NOMO-1 (cell line): Measurements from ENCODE around the gene TM7SF2.

Source experiments
- DNase-seq, 2 experiments: peaks; one replicate each; lab custom pipeline; 2025; ENCODE audit not compliant: unreplicated experiment in 2 of 2; lab: John Stamatoyannopoulos, UW

Gene TM7SF2

DNA sequence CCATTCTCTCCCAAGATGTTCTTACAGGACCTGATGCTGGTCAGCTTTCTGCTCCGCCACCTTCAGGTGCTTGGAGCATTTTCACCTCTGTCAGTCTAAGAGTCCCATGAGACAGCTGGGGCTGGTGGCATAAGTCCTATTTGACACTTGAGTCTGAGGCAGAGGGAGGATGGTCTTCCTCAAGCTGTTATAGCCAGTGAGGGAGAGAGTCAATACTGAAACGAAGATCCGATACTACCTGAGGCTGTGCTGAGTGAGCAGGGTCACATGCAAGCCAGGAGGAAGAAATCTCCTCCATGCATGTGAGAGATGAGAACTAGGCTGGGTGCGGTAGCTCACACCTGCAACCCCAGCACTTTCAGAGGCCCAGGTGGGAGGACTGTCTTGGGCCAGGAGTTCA is 22.1 kb upstream of the TM7SF2 start:
- DNase-seq, result no peak

DNA sequence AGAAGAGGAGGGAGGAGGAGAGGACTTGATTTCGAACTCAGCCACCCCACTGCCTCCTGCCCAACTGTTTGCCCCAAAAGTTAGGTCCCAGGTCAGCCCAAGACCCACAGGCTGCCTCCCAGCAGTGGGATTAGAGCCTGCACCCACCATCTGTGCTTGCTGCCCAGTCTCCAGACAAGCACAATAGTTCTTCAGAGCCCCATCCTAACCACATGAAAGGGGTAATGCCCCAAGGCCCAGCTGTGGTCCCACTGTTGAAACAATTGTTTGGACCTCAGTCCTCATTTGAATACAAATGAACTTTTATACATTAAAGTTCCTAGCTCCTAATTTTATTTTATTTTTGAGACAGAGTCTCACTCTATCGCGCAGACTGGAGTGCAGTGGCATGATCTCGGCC is 21.0 kb upstream of the TM7SF2 start:
- DNase-seq, result no peak

DNA sequence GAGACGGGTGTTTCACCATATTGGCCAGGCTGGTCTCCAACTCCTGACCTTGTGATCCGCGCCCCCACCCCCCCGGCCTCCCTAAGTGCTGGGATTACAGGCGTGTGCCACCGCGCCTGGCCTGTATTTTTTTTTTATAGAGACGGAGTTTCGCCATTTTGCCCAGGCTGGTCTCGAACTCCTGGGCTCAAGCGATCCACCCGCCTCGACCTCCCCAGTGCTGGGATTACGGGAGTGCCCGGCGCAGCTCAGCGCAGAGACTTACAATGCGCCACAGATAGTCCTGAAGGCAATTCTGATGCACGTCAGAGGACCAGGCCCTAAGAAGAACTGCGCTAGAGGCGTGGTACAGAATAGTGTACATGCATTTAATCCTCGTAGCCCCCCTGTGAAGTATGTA is 16.2 kb upstream of the TM7SF2 start:
- no peak for DNase-seq

DNA sequence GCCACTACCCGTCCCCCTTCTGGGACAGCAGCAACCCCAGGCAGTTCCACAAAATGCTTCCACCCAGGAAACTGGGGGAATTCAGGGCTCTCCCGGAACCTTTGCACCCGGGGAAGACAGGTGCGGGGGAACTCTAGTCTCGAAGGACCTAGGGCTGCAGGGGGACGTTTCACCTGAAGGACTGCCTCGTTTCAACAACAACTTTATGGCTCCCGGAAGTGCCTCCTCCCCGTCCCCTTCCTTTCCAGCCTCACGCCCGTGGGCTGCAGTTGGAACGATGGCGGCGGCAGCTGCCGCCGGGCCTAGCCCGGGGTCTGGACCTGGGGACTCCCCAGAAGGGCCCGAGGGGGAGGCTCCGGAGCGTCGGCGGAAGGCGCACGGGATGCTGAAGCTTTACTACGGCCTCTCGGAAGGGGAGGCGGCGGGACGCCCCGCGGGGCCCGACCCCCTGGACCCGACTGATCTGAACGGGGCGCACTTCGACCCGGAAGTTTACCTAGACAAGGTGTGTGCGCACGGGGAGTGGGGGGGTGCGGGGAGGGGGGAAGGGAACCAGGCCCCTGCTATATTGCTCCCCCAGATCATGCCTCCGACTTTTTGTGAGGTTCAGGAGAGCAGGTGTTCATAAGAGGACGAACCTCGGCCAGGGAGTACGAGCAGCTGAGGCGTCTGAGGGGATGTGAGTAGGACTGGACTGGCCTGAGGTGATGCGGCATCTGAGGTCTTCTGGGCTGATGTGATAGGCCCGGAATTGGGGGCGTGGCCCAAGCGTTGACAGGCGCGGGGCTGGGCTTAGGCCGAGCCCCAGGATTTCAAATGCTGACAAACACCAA is 15.5 kb upstream of the TM7SF2 start, which contains the start of gene VPS51:
TSS of gene VPS51 (plus strand) at position 241 of the 833 bp plus-strand sequence. CDS start at position 278, 37 bp downstream.
- DNase-seq, result peak; percentile 88 to 89

DNA sequence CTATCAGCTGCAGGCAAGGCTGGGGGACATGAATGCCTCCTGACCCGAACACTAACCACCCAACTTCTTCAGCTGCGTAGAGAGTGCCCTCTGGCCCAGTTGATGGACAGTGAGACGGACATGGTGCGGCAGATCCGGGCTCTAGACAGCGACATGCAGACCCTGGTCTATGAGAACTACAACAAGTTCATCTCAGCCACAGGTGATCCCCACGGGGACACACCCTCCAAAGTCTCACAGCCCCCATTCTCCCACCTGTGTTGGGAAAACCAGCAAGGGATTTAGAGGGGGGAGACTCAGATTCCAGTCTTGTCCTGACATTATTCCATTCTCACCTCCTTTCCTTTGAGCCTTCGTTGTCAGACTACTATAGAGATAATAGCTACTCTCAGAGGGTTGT is 14.7 kb upstream of the TM7SF2 start:
- DNase-seq, result no peak

DNA sequence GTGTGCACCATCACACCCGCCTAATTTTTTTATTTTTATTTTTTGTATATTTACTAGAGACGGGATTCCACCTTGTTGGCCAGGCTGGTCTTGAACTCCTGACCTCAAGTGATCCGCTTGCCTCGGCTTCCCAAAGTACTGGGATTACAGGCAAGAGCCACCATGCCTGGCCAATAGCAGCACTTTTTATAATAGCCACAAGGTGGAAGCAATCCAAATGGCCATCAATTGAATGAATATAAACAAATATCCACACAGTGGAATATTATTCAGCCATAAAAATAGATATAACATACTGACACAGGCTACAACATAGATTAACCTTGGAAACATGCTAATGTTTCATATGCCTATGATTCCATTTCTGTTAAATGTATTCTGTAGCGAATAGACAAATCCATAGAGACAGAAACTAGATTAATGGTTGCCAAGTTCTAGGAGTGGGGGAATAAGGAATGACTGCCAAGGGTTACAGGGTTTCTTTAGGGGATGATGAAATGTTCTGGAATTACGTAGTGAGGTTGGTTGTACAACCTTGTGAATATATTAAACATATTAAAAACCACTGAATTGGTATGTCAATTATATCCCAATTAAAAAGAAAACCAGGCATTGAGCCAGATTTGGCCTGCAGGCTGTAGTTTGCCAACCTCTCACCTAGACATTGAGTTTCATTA is 10.9 kb upstream of the TM7SF2 start:
- DNase-seq, result no peak

DNA sequence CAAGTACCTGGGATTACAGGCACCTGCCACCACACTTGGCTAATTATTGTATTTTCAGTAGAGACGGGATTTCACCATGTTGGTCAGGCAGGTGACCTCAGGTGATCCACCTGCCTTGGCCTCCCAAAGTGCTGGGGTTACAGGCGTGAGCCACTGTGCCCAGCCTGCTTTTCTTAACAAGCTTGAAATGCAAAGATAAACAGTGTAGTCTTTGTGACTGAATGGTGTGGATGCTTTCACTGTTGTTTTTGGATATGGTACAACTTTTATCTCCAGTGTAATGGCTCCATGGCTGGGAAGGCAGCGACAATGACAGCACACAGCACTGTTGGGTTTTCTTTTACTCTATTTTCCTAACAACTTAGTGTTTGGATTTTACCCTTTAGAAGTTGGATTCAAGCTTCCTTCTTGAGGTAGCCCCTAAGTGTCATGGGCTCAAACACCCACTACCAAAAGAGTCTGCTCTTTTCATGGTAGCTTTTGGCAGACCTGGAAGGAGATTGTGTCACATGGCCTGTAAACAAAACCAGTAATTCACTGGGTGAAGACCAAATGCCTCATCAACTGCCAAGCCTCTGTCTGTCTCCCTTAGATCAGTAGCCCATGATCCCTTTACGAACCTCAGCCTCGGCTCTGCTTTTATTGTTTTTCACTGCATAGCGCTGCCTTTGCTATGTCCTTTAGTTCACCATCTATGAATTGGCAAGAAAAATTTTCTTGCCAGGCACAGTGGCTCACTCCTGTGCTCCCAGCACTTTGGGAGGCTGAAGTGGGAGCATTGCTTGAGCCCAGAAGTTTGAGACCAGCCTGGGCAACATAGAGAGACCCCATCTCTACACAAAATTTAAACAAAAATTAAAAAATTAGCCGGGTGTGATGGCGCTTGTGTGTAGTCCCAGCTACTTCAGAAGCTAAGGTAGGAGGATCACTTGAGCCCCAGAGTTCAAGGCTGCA is 9.3 kb upstream of the TM7SF2 start:
- DNase-seq, result no peak

DNA sequence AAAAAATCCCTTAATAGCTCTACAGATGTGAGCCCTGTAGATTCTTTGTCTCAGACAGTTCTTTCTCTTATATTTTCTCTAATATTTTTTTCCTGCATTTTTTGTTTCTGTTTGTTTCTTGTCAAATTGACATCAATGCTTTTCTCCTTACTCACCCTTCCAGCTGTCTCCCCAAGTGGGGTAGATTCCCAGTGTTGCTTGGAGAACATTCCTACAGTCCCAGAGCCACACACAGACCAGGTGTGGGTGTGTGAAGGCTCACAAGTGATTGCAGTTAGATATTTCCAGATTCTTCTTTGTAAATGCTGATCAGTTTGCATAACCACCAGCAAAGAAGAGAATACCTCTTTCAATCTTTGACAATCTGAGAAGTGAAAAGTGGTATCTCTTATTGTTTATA is 8.2 kb upstream of the TM7SF2 start:
- no peak for DNase-seq

DNA sequence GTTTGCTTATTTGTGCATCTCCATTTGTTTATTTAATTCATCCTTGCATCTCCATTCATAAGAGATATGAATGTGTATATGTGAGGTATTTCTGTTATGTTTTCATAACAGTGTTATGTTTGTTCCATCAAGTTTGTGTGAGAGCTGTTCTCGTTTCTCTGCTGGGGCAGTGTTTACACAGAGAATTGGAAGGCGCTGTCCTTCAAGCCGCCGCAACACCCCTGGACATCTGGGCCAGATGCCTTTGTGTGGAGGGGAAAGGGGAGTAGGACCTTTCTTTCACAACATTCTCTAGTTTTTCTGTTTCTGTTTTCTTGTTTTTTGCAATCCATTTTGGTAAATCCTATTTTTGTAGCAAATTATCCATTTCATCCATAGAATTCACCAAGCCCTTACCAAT is 7.0 kb upstream of the TM7SF2 start:
- no peak for DNase-seq

DNA sequence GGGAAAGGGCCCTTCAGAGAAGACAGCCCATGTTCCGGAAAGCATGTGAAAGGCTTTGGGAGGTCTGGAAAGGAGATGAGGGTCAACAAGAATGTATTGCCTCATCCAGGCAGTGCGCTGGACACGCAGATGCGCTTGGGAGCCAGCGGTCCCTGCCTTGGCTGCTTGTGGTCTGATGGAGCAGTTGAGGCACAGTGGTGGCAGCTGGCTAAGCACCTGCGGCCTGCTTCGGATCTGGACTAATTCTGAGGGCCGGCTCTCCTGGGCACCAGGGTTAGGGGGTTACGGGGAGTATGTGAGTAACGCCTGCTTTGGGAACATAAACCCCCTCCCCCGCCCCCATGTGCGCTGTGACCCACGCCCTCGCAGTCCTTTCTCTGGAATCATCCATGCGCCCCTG is 4.6 kb upstream of the TM7SF2 start:
- DNase-seq, result no peak

DNA sequence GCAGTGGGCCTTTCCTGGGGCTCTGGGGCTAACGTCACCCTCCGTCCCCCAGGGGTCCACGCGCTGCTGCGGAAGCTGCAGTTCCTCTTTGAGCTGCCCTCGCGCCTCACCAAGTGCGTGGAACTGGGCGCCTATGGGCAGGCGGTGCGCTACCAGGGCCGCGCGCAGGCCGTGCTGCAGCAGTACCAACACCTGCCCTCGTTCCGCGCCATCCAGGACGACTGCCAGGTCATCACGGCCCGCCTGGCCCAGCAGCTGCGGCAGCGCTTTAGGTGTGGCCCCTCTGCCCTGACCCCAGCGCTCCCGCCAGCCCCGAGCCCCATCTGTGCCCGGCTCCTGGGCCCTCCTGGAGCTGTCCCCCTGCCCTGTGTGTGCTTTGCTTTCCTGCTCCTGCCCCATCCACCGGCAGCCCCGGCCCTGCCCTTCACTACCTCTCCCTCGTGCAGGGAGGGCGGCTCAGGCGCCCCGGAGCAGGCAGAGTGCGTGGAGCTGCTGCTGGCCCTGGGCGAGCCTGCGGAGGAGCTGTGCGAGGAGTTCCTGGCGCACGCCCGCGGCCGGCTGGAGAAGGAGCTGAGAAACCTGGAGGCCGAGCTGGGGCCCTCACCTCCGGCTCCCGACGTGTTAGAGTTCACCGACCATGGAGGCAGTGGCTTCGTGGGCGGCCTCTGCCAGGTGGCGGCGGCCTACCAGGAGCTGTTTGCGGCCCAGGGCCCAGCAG is 3.8 kb upstream of the TM7SF2 start:
- DNase-seq, result no peak

DNA sequence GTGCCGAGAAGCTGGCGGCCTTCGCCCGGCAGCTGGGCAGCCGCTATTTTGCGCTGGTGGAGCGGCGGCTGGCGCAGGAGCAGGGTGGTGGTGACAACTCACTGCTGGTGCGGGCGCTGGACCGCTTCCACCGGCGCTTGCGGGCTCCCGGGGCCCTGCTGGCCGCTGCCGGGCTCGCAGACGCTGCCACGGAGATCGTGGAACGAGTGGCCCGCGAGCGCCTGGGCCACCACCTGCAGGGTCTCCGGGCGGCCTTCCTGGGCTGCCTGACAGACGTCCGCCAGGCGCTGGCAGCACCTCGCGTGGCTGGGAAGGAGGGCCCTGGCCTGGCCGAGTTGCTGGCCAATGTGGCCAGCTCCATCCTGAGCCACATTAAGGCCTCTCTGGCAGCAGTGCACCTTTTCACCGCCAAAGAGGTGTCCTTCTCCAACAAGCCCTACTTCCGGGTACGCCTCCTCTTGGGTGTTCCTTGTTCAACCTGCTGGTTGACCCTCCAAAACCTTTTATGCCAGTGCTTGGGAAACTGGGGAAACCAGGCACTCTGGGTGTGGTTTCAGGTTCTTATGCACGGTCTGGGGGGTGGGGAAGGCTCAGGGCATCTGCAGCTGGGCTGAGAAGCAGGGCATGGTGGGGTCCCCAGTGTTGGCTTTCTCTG is 3.1 kb upstream of the TM7SF2 start:
- DNase-seq, result no peak

DNA sequence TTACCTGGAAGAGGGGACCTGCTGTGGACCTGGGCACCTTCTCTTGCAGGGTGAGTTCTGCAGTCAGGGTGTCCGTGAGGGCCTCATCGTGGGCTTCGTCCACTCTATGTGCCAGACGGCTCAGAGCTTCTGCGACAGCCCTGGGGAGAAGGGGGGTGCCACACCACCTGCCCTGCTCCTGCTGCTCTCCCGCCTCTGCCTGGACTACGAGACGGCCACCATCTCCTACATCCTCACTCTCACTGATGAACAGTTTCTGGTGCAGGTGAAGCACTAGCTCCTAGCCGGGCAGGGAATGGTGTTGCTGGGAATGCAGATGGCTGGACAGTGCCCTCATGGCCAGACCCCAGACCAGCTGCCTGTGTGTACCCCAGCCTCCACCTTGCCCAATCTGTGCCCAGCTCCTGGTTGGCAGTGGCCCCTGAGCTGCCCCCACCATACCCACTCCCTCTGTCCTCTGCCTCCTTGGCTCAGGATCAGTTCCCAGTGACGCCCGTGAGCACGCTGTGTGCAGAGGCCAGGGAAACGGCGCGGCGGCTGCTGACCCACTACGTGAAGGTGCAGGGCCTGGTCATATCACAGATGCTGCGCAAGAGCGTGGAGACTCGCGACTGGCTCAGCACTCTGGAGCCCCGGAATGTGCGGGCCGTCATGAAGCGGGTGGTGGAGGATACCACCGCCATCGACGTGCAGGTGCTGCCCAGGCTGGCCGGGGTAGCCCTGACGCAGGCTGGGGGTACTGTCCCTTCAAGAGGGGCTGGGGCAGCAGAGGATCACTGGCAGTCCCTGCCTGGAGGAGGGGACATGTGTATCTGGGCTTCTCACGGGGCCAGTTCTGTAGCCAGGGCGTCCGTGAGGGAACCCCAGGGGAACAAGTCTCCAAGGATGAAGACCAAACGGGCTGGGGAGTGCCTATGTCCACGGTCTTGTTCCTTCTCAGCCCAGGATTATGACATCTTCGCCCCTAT is 2.2 kb upstream of the TM7SF2 start:
- no peak for DNase-seq

DNA sequence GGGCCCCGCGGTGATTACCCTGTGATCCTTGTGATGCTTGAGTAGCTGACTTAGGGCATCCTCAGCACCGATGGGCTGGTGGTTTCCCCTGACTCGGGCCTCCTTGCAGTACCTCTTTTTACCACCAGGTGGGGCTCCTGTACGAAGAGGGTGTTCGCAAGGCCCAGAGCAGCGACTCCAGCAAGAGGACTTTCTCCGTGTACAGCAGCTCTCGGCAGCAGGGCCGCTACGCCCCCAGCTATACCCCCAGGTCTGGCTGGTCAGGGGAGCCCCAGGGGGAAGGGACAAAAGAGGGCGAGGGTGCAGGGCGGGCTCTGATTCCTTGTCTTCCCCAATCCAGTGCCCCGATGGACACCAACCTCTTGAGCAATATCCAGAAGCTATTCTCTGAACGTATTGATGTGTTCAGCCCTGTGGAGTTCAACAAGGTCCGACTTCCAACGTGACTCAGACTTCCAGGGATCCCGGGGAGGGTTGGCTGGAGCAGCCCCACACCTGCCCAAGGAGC is 1.3 kb upstream of the TM7SF2 start:
- peak; percentile 81 to 82 for DNase-seq

DNA sequence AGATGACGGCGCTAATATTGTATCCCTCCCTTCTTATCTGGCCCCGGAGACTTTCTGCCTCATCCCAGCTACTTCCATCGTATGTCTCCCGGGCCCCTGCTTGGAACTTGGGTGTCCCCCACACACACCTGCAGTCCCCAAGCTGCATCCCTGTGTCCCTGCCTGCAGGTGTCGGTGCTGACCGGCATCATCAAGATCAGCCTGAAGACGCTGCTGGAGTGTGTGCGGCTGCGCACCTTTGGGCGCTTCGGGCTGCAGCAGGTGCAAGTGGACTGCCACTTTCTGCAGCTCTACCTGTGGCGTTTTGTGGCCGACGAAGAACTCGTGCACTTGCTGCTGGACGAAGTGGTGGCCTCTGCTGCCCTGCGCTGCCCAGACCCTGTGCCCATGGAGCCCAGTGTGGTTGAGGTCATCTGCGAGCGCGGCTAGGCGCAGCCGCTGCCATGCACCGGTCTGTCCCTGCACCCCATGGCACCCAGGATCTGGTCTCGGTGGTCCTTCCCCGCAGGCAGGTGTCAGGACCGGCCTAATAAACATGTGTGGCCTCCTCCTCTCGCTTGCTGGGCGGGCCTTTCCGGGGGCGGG is 421 bp upstream of the TM7SF2 start:
- no peak for DNase-seq

DNA sequence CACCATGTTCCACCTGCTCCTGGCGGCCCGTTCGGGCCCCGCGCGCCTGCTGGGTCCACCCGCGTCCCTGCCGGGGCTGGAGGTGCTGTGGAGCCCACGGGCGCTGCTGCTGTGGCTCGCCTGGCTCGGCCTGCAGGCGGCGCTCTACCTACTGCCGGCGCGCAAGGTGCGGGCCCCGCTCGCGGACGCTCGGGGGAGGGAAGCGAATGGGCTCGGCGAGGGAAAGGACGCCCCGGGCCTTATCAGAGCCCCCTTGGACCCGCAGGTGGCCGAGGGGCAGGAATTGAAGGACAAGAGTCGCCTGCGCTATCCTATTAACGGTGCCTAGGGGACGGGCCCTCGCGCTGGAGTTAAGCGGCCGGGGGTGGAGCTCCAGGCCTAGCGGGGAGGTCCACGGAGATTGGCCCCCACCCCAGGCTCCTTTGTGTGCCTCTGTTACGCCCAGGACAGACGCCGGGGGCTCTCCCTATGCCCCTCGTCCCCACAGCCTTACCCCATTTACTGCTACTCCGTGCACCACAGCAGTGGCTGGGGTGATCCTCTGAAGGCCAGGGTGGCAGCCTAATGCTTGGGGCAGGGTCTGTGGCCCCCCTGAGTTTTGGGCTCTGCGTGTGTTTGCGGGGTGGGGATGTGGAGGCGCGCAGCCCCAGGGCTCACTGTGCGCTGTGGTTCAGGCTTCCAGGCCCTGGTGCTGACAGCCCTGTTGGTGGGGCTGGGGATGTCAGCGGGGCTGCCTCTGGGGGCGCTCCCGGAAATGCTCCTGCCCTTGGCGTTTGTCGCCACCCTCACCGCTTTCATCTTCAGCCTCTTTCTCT is 1.1 kb downstream of the TM7SF2 start:
- DNase-seq, result peak; percentile 21 to 51

DNA sequence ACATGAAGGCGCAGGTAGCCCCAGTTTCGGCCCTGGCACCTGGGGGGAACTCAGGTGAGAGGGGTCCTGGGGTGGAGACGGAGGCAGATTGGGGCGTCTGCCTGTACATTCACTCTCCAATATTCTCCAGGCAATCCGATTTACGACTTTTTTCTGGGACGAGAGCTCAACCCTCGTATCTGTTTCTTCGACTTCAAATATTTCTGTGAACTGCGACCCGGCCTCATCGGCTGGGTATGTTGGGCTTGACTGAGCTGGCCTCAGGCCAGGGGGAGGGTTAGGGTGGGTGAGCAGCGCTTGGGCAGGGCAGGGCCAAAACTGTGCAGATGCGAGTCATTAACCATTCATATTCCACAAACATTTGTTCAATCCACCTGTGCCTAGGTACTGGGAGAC is 1.7 kb downstream of the TM7SF2 start:
- DNase-seq, result no peak
